AG10803 (cell line): Measurements from ENCODE around the gene PRPF18.

Source experiments
- DNase-seq: peaks from one replicate; pipeline ENCODE4 v3.0.0; 2010; ENCODE audit warnings: low read depth
- H3K4me3 ChIP-seq: 2 replicates; pipeline ENCODE4 v1.5.1; 2011; ENCODE audit warnings: mild to moderate bottlenecking, low read length, control low read depth
- TF ChIP-seq, protein P1 (sequence below): conservative IDR thresholded peaks from 2 replicates; pipeline ENCODE4 v1.5.1; 2011; ENCODE audit warnings: mild to moderate bottlenecking, low read length, control low read depth, inconsistent platforms

The PRPF18 gene

GRCh38 chr10:13587391-13587790 lies 626 bp downstream of the PRPF18 start:
- DNase-seq: no peak
- TF ChIP-seq, protein P1, sequence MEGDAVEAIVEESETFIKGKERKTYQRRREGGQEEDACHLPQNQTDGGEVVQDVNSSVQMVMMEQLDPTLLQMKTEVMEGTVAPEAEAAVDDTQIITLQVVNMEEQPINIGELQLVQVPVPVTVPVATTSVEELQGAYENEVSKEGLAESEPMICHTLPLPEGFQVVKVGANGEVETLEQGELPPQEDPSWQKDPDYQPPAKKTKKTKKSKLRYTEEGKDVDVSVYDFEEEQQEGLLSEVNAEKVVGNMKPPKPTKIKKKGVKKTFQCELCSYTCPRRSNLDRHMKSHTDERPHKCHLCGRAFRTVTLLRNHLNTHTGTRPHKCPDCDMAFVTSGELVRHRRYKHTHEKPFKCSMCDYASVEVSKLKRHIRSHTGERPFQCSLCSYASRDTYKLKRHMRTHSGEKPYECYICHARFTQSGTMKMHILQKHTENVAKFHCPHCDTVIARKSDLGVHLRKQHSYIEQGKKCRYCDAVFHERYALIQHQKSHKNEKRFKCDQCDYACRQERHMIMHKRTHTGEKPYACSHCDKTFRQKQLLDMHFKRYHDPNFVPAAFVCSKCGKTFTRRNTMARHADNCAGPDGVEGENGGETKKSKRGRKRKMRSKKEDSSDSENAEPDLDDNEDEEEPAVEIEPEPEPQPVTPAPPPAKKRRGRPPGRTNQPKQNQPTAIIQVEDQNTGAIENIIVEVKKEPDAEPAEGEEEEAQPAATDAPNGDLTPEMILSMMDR: no peak
- H3K4me3 ChIP-seq: peak overlapping the region; percentile 100

GRCh38 chr10:13589316-13589715 lies 2.6 kb downstream of the PRPF18 start:
- no peak for DNase-seq
- TF ChIP-seq, protein P1: 0 out of 2 replicates have a peak, but pooled peaks have one; percentile 5
- H3K4me3 ChIP-seq: no peak overlapping the region

- TF ChIP-seq, protein P1: no peak
- no peak overlapping the region for H3K4me3 ChIP-seq
- no peak for DNase-seq
Measured at GRCh38 chr10:13590886-13591285, 4.1 kb downstream of the PRPF18 start.

GRCh38 chr10:13592306-13592705 lies 5.5 kb downstream of the PRPF18 start:
- no peak overlapping the region for H3K4me3 ChIP-seq
- TF ChIP-seq, protein P1: no peak
- DNase-seq: no peak

- peak; percentile 75 for DNase-seq
- TF ChIP-seq, protein P1: no peak
- no peak overlapping the region for H3K4me3 ChIP-seq
Measured at GRCh38 chr10:13593535-13593934, 6.8 kb downstream of the PRPF18 start.

DNA sequence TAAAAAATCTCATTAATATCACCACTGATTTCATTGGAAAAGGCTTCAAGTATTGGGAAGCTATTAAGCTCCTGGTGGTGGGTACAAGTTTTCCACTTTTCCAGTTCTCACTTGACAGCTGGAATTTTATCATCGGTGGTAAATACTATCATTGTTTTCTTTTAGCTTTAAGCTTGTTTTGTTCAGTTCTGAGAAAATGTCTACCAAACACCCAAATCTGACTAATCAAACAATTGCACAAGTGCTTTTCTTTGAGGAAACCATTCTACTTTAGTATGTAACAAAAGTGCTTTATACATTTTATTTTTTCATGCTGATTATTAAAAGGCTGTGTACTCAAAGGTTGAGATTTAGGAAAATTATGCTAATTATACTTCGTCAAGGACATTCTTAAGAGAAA lies 7.9 kb downstream of the PRPF18 start:
- DNase-seq: no peak
- TF ChIP-seq, protein P1: no peak
- H3K4me3 ChIP-seq: no peak overlapping the region

GRCh38 chr10:13597909-13598308 lies 11.1 kb downstream of the PRPF18 start:
- DNase-seq: no peak
- H3K4me3 ChIP-seq: no peak overlapping the region
- TF ChIP-seq, protein P1: no peak
